HG03442 (cell line): ENCODE data around the gene FOXD4L5.
"Not testable (repeated sequence)": the region's sequence is repeated elsewhere in the genome, so short reads cannot be mapped to it uniquely, and the experiment has no call there.

ENCODE experiments used
- ATAC-seq: cut with Tn5 transposase; IDR thresholded peaks from one replicate; pipeline ENCODE4 v1.9.1; 2021; ENCODE audit warnings: mild to moderate bottlenecking, moderate library complexity; ENCODE audit not compliant: unreplicated experiment

Gene FOXD4L5

GRCh38 chr9:65285109-65285508 lies at the start of gene FOXD4L5:
FOXD4L5 (minus strand) TSS chr9:65285209; CDS start chr9:65284377, 832 bp downstream.
- not testable (repeated sequence) for ATAC-seq

- not testable (repeated sequence) for ATAC-seq
Measured at GRCh38 chr9:65283943-65284342, 1.1 kb downstream of the FOXD4L5 start.

GRCh38 chr9:65282976-65283375 lies 2.0 kb downstream of the FOXD4L5 start:
- not testable (repeated sequence) for ATAC-seq
